GM19372 (cell line): ENCODE data around the gene TIRAP.

ENCODE experiments used
- ATAC-seq: cut with Tn5 transposase; IDR thresholded peaks from one replicate; pipeline ENCODE4 v1.9.1; 2021; ENCODE audit warnings: mild to moderate bottlenecking, low read depth, moderate library complexity; ENCODE audit not compliant: unreplicated experiment

Gene TIRAP

DNA sequence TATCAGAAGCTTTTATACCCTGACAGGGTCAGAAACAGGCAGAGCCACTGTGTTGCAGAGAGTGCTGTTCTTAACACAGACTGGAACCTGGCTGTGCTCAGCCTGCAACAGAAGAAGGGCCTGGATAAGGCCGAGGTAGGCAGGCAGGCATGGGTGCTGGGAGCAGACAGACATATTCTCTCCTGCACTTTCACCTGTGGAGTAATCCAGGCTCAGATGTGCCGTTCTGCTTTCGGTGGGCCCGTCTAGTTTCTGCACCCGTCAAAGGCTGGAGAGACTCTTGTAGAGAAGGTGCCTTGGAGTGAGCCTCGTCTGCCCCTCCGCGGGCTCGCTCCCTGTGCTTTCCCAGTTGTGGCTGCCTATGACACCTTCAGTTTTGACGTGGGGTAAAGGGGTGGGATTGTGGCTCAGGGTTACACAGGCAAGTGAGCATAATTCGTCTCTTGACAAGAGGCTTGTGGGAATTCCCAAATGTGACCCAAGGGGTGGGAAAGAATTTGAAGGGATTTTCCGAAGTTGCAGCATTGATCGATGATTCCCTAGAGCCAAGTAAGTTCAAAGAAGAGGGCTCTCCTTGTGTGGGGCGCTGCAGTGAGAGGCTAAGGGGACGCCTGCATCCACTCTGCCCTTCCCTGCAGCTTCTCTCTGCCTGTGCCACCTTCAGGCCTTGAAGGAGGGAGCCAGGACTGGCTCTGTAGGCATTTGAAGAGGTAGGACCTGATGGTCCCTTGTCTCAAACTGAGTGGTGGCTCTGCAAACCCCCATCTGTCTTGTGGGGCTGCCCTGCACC is 56.4 kb downstream of the TIRAP start:
- no peak for ATAC-seq

DNA sequence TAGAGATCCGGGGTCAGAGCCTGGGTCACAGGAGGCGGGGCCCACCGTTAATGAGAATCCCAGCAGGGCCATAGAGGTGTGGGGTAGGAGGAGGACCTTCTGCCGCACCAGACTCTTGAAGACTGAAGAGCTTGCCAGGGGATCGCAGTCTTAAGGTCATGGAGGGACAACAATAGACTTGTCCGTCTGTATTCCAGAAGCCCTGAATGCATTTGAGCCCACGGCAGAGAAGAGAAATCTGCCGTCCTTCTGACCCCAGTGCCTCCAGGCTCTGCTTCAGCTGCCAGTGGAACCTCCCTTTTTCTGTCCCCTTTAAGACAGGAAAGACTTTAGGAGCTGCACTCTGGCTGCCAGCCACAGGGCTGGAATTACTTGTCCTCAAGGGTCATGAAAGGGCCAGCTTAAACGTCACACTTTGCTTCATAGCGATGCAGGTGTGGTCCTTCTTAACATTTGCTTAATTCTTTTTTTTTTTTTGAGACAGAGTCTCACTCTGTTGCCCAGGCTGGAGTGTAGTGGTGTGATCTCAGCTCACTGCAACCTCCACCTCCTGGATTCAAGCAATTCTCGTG is 57.1 kb downstream of the TIRAP start:
- no peak for ATAC-seq

DNA sequence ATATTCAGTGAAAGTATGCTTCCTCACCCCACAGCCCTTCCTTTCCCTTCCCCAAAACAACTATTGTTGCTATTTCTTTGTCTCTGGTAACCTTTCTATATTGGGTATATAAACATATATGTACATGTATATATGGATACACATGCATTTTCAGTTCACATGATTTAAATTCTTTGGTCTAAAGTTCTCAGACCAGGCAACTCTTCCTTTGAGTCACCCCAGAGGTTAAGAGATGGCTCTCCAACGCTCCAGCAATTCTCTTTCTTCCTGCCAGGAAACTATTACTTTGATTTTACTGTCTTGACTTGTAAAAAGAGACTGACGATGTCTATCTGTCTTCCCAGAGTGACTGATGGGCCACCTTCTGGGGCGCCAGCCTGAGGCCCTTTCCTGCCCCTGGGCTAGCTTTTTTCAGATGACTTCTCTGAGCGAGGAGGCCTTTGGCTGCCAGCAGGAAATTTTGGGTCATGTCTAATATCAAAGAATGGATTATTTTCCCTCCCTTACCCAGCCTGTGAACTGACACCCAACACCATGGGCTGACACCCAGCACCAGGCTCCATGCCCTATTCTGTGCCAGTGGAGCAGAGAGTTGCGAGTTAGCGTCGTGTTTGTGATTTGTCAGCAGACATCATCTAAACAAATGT is 58.2 kb downstream of the TIRAP start:
- ATAC-seq: no peak

DNA sequence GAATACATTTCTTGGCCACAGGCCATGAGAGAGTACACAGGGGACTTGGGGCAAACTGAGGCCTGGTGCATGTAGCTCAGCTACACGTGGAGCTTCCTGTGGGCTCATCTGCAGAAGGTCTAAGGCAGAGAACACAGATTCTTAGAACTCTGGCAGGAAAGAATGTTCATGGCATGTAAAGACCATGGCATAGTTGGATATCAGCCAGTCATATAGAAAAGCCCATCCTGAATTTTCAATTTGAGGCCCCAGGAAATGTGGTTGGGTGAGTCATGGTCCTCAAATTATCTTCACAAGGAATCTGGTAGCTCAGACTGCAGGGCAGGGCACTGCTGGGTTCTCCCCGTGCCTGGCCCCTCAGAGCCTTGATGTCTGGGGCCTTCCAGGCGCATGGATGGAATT is 58.9 kb downstream of the TIRAP start:
- no peak for ATAC-seq

DNA sequence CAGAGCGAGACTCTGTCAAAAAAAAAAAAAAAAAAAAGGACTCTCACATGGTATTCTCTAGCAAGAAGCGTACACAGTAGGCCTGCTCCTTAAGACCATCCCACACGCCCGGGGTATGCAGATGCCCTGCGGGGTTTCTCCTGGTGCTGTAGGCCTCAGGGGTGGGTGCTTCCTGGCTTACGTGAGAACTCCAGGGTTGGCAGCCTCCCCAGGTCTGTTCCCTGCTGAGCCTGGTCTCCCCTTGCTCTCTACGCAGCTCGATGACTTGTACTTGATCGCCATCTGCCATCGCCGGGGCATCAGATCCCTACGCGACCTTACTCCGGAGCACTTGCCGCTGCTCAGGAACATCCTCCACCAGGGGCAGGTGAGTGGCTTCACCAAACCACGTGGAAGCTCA is 60.2 kb downstream of the TIRAP start:
- no peak for ATAC-seq
